PFSK-1 (cell line): Measurements from ENCODE around the gene NOD2.

Experiments used
- FOXP2 ChIP-seq: optimal IDR thresholded peaks from 2 replicates; pipeline ENCODE3; 2011; ENCODE audit warnings: borderline replicate concordance, control low read depth, inconsistent platforms; ENCODE audit not compliant: insufficient read depth; ENCODE audit errors: extremely low read length, extremely low read depth
- POLR2AphosphoS5 ChIP-seq: IDR thresholded peaks from 2 replicates; pipeline ENCODE4 v1.6.1; 2012; ENCODE audit warnings: low read depth, mild to moderate bottlenecking, control low read depth, low read length, moderate library complexity
- TAF1 ChIP-seq: IDR thresholded peaks from 2 replicates; pipeline ENCODE4 v1.6.1; 2012; ENCODE audit warnings: low read length, control low read depth, borderline replicate concordance; ENCODE audit not compliant: insufficient read depth

GRCh38 chr16:50702725-50703124, 9.3 kb downstream of the NOD2 start:
- no peak for TF ChIP-seq POLR2AphosphoS5
- TF ChIP-seq TAF1 = no peak
- TF ChIP-seq FOXP2 = no peak
